ENCODE data around the gene CUBN.
"Not testable (repeated sequence)": the region's sequence is repeated elsewhere in the genome, so short reads cannot be mapped to it uniquely, and the experiment has no call there.

Gene CUBN

GRCh38 chr10:17140386-17140761 is 10.8 kb upstream of the CUBN start:
- DNase-seq, result no peak

DNA sequence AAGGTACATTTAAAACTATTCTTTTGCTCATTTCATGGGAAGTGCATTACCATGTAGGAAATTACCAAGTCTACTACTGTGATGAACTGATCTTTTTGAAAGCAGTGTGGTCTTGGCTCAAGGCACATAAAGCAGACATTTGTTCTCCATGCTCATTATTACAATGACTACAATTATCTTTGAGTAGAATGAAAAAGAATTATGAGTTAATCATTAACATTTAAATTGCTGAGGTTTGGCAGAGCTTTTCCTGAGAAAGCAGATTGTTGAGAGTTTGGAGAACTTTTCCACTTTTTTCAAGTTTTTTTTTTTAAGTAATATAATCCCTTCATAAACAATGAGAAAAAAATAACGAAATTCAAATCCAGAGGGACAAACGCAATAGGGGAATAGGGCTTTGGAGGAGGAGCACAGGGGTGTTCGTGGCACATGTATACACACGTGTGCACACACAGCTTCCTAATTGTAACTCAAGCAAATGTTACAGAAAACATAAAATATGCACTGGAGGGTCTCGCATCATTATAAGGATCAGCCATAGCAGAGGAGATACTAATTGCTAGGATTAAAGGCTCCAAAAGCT is 8.9 kb upstream of the CUBN start:
- DNase-seq, result no peak

GRCh38 chr10:17134737-17135260 is 5.2 kb upstream of the CUBN start:
- no peak for DNase-seq

- DNase-seq, result no peak
Observed at GRCh38 chr10:17134282-17134681, 4.7 kb upstream of the CUBN start.

DNA sequence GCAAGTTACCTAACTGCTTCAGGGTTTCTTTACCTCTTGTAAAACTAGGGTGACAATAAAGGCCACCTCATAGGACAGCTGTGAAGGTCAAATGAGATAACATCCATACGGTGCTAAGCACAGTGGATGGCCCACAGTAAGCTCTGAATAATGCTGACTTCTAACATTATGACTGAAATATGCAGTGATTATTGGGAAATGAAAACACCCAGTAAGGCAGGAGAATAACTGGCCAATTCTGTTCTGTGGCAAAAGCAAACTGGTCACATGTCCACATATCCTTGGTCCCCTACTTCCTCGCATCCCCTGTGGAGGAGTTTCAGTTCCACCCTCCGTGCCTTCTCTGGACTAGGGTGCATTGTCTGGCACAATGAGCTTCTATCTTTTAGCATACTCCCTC is 1.4 kb downstream of the CUBN start:
- peak; percentile 85 for DNase-seq

- no peak for DNase-seq
Observed at GRCh38 chr10:17126327-17126726, 3.3 kb downstream of the CUBN start.

GRCh38 chr10:17125206-17125893 is 4.3 kb downstream of the CUBN start:
- DNase-seq, result no peak

DNA sequence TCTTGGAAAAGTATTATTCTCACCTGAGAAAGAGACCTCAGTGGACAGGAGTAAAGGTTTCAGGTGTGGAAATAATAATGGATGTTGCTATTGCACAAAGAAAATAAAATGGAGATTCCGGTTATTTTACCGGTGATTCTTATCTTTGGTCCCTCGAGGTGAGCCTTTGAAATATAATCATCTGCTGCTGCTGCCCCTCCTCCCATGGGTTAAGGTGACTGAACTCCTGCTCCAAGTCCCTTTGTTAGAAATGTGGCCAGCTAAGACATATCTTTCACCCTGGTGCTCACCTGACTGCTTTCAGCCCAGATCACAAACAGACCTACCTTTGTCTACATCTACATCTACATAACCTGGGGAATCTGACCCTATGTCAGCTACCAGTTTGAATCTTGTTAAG is 5.7 kb downstream of the CUBN start:
- no peak for DNase-seq

DNA sequence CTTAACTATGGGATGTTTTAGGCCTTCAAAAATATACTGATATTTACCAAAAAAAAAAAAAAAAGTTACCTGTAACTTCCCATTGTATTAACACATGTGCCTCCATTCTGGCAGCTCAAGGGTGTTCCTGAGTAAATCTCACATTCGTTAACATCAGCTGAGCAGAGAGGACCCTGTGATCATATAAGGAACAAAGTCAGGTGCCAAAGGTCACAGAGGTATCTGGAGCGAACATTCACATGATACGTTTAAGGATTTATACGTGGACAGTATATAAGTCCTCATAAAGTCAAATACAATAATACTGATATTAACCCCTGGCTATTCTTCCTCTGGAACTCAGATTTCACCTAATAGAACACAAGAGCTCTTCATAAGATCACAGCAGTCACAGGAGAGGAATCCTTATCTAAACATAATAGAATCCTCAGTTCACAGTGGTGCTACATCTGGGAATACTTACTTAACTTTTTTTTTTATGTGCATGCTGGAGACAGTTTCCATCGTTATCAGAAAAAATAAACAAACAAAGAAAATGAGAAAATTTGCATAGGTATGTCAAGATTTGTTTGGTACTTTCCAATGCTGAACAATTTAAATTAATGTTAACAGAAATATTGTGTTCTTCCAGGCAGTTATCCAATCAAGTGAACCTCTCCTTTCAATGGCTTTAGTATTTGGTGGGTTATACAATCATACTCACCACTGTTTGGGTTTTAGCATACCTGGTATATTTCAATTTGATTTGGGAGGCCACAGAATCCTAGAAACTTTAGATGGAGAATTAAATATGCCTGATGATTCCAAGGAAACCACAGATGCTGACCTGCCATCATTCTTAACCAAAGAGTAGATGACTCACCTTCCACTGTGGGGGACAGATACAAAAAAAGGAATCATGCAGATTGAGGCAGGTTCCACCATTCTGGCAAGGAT is 6.6 kb downstream of the CUBN start:
- DNase-seq, result no peak

- DNase-seq, result peak; percentile 58
Observed at GRCh38 chr10:17122052-17122451, 7.6 kb downstream of the CUBN start.

GRCh38 chr10:17120694-17121093 is 8.9 kb downstream of the CUBN start:
- no peak for DNase-seq

- no peak for DNase-seq
Observed at GRCh38 chr10:17119845-17120244, 9.8 kb downstream of the CUBN start.

DNA sequence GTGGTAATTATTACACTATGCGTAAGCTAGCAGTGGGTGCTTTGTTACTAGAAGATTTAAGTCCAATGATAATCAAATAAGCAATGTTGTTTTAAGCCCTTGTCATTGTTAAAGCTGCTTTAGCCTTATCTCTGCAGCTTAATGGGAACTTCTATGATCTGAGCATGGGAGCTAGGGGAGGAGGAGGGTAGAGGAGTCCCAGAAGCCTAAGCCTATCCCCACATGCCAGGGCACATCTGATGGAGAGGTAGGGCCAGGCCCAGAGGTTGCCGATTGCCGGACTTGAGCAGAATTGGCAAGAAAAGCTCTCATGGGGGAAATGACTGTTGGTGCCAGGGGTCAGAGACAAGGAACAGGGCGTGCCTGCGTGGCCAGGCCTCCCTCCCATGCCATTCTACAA is 13.4 kb downstream of the CUBN start:
- DNase-seq, result no peak

DNA sequence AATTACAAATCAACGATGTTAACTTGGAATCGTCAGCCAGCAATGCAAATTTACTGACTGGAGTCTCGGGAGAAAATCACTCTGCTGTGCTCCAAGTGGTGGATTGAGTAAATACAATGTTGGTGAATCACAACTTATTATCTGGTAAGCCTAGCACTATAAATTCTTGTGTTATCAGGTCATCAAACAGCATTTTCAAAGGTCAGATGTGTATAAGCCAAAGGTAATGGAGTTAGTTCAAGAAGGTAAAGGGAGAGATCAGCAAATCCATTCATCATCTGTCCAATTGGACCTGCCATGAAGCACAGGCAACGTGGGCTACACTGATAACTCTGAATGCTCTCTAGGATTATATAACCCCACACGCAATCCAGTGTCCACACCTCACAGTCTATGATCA is 13.9 kb downstream of the CUBN start:
- no peak for DNase-seq

DNA sequence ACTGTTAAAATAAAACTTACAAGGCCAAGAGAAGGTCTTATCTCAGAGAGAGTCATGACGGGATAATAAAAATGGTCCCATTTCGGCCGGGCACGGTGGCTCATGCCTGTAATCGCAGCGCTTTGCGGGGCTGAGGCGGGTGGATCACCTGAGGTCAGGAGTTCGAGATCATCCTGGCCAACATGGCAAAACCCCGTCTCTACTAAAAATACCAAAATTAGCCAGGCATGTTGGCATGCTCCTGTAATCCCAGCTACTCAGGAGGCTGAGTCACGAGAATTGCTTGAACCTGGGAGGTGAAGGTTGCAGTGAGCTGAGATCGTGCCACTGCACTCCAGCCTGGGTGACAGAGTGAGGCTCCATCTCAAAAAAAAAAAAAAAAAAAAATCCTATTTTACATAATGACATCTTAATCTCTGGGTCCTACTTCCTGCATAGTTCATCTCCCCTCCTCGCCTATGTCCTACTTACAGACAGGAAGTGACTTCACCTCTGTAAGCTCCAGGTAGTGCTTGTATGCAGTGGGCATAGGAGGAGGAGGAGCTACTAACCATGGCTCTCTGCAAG is 14.7 kb downstream of the CUBN start:
- DNase-seq, result not testable (repeated sequence)

DNA sequence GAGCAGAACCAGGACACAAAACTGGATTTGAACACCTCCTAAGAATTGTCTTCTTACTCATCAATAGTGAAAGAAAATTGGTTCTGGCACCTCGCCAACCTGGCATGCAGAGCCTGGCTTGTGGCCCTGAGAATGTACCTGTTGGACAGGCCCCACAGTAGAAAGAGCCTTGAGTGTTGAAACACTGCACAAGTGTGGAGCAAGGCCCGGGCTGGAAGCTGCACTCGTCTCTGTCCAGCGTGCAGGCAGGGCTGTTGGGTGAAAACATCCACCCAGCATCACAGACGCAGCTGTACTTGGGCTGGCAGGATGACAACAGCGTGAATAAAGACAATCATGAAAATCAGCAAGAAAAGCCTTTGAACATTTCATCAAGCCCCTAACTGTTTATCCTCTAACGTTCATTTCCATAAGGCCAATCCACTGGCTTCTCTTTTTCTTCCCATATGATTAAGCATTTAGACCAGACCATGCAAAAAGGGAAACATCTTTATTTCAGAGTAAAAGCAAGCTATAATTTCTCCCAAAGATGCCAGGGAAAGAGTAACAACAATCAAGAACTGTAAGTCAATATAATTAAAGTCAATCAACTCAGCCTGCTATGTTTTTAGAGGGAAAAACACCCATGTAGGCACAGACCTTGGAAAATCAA is 15.6 kb downstream of the CUBN start:
- DNase-seq, result no peak

- no peak for DNase-seq
Observed at GRCh38 chr10:17113346-17113745, 16.3 kb downstream of the CUBN start.

- DNase-seq, result no peak
Observed at GRCh38 chr10:17112566-17112965, 17.0 kb downstream of the CUBN start.

DNA sequence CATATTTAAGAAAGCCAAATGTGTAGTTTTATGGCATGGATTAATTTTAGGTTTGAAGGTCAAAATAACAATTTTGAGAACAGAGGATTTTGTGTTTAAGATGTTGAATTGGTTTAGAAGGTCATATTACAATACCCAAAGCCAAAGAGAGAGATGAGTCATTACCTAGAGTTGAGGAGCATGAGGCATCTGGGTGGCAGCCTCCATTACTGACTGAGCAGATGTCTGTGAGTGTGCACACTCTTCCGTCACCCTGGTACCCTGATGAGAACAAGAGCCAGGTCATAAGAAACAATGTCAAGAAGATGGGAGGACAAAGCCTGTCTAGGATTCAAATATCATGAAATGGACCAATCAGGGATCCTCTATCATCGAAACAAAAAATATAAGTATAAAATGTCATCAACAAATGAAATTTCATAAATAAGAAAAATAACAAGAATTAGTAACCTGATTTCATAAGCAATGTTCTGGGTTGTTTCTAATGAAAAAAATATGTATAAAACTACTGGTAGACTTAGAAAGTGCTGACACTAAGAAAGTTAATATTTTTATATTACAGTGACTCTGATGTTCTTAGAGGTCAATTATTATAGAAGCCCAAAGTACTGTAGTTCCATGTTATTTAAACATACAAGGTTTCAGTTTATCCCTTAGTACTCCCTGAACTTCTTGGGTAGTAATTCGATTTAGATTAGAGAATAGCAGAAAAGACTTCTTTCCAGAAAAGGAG is 20.0 kb downstream of the CUBN start:
- DNase-seq, result peak; percentile 24

GRCh38 chr10:17109046-17109445 is 20.6 kb downstream of the CUBN start:
- peak; percentile 13 for DNase-seq

DNA sequence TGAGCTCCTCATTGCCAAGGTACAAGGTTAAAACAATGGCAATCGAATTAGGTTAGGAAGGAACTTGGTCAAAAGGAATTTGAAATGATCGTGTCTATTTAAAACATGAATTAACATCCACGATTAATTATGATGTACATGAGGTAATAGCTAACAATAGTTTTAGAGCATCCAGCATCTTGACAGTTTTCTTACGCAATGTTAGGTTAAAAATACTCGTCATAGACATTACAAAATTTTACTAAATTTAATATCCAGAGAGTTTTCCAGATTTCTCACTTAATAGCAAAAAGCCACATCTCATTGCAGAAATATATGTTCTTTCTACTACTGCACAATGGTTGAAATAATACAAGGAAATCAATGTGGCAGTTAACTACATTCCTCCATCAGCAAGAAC is 22.6 kb downstream of the CUBN start:
- DNase-seq, result no peak

DNA sequence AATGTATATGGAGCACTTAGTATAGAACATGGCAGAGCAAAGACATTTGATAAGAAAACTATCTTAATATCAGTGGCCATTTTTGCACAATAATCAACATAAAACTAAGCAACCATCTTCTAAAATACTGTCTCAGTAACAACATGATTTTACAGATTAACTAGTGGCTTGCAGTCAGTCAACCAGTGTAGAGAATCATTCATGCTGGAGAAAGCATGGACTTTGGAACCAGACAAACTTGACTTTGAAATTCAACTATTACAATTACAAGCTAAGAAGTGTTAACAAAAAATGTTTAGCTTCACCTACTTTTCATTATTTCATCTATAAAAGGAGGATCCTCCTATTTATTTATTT is 27.7 kb downstream of the CUBN start:
- no peak for DNase-seq
